GM12891 (cell line): ENCODE measurements around the gene BICD1.

Experiments
- POLR2A ChIP-seq: IDR thresholded peaks from 2 replicates; pipeline ENCODE4 v1.6.1; 2011; ENCODE audit warnings: low read depth, low read length, control low read depth
- POLR2AphosphoS5 ChIP-seq: IDR thresholded peaks from 2 replicates; pipeline ENCODE4 v1.6.1; 2011; ENCODE audit warnings: low read depth, low read length, control low read depth
- POU2F2 ChIP-seq: IDR thresholded peaks from 2 replicates; pipeline ENCODE4 v1.6.1; 2011; ENCODE audit warnings: low read depth, mild to moderate bottlenecking, control low read depth, low read length, moderate library complexity

- no peak for TF ChIP-seq POLR2AphosphoS5
- TF ChIP-seq POLR2A: no peak
- no peak for TF ChIP-seq POU2F2
Observed at GRCh38 chr12:32353540-32353939, 246.9 kb downstream of the BICD1 start.
